Esophagus squamous epithelium (tissue), 5 donors: ENCODE results near the gene GRAMD2B. TPM values are rescaled to one million over a fixed set of nuclear protein-coding genes. Genes with fewer than 3 reads are reported as not detected.

Experiments used
- DNase-seq: peaks from one replicate; lab custom pipeline; 2025; lab: John Stamatoyannopoulos, UW
- H3K27ac ChIP-seq, 4 donors: fragments of 200-600 bp; sonication (generic); one replicate each; pipeline ENCODE4 v1.5.1; 2016 to 2019; ENCODE audit warnings: mild to moderate bottlenecking in 1 of 4
- H3K27me3 ChIP-seq, 4 donors: fragments of 200-600 bp; sonication (generic); 1 replicate in 3 of 4; 2 replicates in 1 of 4; pipeline versions ENCODE4 v1.5.1 to v1.6.0; 2017 to 2021; ENCODE audit warnings: antibody characterized with exemption in 1 of 4
- H3K36me3 ChIP-seq, 3 donors: fragments of 200-600 bp; sonication (generic); one replicate each; pipeline ENCODE4 v1.5.1; 2016 to 2019
- H3K4me1 ChIP-seq, 3 donors: fragments of 200-600 bp; sonication (generic); one replicate each; pipeline ENCODE4 v1.5.1; 2017 to 2019
- H3K4me3 ChIP-seq, 4 donors: fragments of 200-600 bp; sonication (generic); 1 replicate in 3 of 4; 2 replicates in 1 of 4; pipeline ENCODE4 v1.5.1; 2016 to 2019; ENCODE audit warnings: mild to moderate bottlenecking in 2 of 4, moderate library complexity in 1 of 4
- H3K9me3 ChIP-seq, 3 donors: fragments of 200-600 bp; sonication (generic); one replicate each; pipeline ENCODE4 v1.5.1; 2016 to 2019
- POLR2A ChIP-seq, 4 donors: fragments of 450-650 bp; IDR thresholded peaks; one replicate each; pipeline ENCODE4 v1.6.1; 2017; ENCODE audit warnings: antibody characterized with exemption in 4 of 4, mild to moderate bottlenecking in 4 of 4, moderate library complexity in 3 of 4
- WGBS, 2 donors: methylation state at CpG; one replicate each; pipeline ENCODE4 v1.1.5; 2018; 5-methylcytosine and 5-hydroxymethylcytosine counted together
- intact Hi-C: fragments of 100-400 bp; cut with DNase I; formaldehyde crosslinking; loops from one replicate; pipeline ENCODE4 v1.15.0; 2022
- total RNA-seq, 4 donors: library from RNA; depleted of rRNA; stranded (reverse); fragments of >200 nt; gene quantifications; one replicate each; pipeline ENCODE4 v1.1.0, GENCODE V29; 2016
- TF ChIP-seq, protein P1 (sequence below), 6 experiments: fragments of 450-650 bp in 4 of 6; fragments of 200-600 bp in 2 of 6; sonication (generic) in 2 of 6; IDR thresholded peaks; one replicate each; pipeline ENCODE4 v1.5.1; 2016 to 2019; ENCODE audit warnings: antibody characterized with exemption in 6 of 6, mild to moderate bottlenecking in 4 of 6, moderate library complexity in 4 of 6
- donor health status: DM: yes; HTN: yes; CAD: no.

The GRAMD2B gene
- total RNA-seq, 4 donors from 2014 or later = 10.2 to 29.0 (median 15.8) TPM

DNA sequence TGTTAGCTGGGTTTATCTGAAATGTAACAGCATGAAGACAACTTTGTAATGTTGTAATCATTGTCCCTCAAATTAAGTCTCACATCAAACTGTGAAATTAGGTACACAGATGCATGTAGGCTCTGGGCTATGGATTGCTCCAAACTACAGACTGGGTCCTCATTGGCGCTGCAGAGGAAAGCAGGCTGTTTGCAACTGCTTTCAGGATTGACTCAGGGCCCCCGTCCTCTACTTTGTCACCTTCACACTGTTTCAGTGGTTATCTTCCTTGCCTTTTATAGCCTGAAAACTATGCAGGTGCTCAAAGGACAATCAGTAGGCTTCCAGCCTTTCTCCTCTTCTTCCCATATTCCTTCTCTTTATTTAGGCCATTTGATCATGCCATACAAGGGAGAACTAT is 18.0 kb downstream of the GRAMD2B start:
- intact Hi-C loops = no loop called here
- Histone ChIP-seq H3K4me1 (peaks cover 0 to 6% (median 0%) of the 10 kb centered on the region in 3 donors), H3K4me3 (no peak overlapping the region), H3K9me3 (no peaks in the 10 kb centered on the region), H3K36me3 (peaks cover 0 to 37% (median 0%) of the 10 kb centered on the region in 3 donors), H3K27me3 (no peaks in the 10 kb centered on the region), H3K27ac (no peak overlapping the region)
- TF ChIP-seq, protein P1, sequence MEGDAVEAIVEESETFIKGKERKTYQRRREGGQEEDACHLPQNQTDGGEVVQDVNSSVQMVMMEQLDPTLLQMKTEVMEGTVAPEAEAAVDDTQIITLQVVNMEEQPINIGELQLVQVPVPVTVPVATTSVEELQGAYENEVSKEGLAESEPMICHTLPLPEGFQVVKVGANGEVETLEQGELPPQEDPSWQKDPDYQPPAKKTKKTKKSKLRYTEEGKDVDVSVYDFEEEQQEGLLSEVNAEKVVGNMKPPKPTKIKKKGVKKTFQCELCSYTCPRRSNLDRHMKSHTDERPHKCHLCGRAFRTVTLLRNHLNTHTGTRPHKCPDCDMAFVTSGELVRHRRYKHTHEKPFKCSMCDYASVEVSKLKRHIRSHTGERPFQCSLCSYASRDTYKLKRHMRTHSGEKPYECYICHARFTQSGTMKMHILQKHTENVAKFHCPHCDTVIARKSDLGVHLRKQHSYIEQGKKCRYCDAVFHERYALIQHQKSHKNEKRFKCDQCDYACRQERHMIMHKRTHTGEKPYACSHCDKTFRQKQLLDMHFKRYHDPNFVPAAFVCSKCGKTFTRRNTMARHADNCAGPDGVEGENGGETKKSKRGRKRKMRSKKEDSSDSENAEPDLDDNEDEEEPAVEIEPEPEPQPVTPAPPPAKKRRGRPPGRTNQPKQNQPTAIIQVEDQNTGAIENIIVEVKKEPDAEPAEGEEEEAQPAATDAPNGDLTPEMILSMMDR (IDR thresholded peaks at IDR 0.05) = no peak
- TF ChIP-seq POLR2A (IDR thresholded peaks at IDR 0.05) = no peak
- DNase-seq = no peak
- WGBS, 2 donors = 93 to 100% methylated on average over 2 of the region's 2 CpGs

DNA sequence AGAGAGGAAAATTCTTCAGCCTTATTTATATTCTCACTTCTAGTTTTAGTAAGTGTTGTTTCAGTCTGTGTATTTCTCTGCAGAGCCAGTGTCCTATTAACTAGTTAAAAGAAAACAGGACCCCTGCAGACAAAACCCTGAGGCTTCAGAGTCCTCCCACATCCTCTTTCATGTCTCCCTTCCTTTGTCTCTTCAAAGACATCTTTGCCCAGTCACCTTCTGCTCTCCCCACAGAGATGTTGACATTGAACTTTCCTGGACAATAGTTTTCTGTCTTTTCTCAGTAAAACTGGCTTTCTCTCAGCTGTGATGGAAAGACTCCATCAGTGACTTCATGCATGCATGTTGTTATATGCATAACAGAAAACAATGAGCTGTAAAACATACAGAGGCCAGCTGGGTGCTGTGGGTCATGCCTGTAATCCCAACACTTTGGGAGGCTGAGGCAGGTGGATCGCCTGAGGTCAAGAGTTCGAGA is 20.2 kb downstream of the GRAMD2B start:
- Histone ChIP-seq H3K4me3 (no peak overlapping the region), H3K36me3 (peaks cover 0 to 27% (median 0%) of the 10 kb centered on the region in 3 donors), H3K27me3 (no peaks in the 10 kb centered on the region), H3K27ac (no peak overlapping the region), H3K9me3 (no peaks in the 10 kb centered on the region), H3K4me1 (peaks cover 0 to 15% (median 0%) of the 10 kb centered on the region in 3 donors)
- 92 to 100% methylated on average over 1 to 2 of the region's 2 CpGs for WGBS, 2 donors
- TF ChIP-seq, protein P1 (IDR thresholded peaks at IDR 0.05) = no peak
- no peak for TF ChIP-seq POLR2A (IDR thresholded peaks at IDR 0.05)
- DNase-seq = no peak
- intact Hi-C loops = no loop called here

DNA sequence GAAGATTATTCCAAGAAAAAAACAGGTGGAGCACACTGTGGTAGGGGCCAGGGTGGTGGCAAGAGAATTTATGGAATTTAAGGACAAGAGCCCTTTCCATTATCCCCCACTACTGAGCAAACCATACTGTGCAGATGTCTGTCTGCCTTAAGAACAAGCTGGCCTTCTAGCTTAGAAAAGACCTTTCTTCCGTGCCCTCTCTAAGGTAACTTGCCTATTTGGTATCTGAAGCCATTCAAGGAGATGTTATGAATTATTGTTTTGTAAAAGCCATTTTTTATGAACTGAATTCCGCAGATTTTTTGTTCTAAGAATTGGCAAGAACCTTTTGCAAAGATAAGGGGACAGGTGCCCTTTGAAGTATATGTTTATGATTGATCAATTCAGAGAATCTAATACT is 20.9 kb downstream of the GRAMD2B start:
- Histone ChIP-seq H3K27me3 (no peaks in the 10 kb centered on the region), H3K9me3 (no peaks in the 10 kb centered on the region), H3K27ac (no peak overlapping the region), H3K4me1 (peaks cover 0 to 18% (median 0%) of the 10 kb centered on the region in 3 donors), H3K4me3 (no peak overlapping the region), H3K36me3 (peaks cover 0 to 19% (median 0%) of the 10 kb centered on the region in 3 donors)
- intact Hi-C loops = no loop called here
- no peak for TF ChIP-seq POLR2A (IDR thresholded peaks at IDR 0.05)
- TF ChIP-seq, protein P1 (IDR thresholded peaks at IDR 0.05) = no peak
- WGBS, 2 donors = 93 to 96% methylated on average over 2 of the region's 2 CpGs
- no peak for DNase-seq

DNA sequence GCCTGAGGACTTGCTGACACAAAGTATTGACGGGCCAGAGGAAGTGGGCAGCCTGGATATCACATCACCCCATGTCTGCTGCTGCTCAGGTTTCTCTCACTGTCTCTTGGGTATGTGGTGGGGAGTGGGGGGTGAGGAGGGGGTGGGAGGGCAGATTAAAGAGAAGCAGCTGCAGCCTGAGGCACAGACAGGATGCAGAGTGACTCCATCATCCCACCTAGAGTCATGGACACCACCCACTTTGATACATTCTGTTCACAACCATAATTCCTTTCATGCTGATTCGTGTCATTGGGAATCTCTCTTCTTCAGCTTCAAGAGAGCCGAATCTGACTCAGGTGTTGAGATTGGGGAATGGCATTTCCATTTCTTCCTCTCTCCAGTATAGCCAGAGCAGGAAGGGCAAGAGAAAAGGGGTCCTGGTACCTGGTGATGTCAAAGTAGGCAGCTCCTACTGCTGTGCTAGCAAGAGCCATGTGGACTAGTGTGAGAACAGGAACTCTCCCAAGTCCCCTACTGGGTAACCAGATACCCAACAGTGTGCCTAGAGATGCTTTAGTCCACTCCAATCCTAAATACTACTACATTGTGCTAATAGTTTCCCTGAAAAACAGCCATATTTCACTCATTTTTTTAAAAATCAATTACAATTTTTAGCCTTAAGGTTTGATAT is 22.4 kb downstream of the GRAMD2B start:
- 73 to 93% methylated on average over 3 of the region's 3 CpGs for WGBS, 2 donors
- Histone ChIP-seq H3K4me3 (no peak overlapping the region), H3K36me3 (peaks cover 0 to 15% (median 0%) of the 10 kb centered on the region in 3 donors), H3K4me1 (peaks cover 0 to 33% (median 0%) of the 10 kb centered on the region in 3 donors), H3K27ac (peak overlapping the region in 2 of 4 donors; percentile 21 to 64), H3K27me3 (no peaks in the 10 kb centered on the region), H3K9me3 (no peaks in the 10 kb centered on the region)
- DNase-seq = no peak
- TF ChIP-seq, protein P1 (IDR thresholded peaks at IDR 0.05) = no peak
- no peak for TF ChIP-seq POLR2A (IDR thresholded peaks at IDR 0.05)
- intact Hi-C loops = no loop called here

DNA sequence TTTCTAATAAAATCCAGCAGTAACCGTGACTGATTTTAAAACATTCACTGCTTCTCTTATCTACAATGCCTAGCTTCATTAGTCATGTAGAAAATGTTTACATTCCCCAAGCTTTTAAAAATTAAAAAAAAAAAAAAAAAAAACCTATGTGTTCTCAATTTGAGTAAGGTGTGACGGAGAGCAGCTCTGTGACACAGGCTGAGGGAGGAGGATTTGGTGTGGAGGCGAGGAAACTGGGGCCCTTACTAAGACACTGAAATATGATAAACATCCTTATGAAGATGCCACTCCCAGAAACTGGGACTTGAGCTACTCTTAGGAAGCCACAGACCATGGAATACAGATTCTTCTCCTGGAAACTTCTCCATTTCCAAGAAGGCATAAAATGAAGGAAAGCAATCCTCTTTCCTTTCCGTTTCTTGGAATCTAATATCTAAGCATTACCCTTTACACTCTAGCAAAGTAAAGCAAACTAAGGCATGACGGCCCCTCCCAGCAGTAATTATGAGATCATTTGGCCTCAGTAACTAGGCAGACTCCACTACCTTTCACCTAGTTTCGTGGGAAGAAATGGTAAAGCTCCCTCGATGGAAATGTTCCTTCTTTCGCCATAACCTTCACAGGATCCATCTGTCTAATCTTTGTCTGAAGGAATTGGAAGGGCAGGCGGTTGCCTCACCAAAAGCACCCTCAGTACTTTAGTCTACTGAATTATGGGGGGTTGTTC is 23.5 kb downstream of the GRAMD2B start:
- intact Hi-C loops = no loop called here
- Histone ChIP-seq H3K36me3 (peaks cover 0 to 22% (median 0%) of the 10 kb centered on the region in 3 donors), H3K9me3 (no peaks in the 10 kb centered on the region), H3K4me1 (peaks cover 0 to 38% (median 0%) of the 10 kb centered on the region in 3 donors), H3K4me3 (no peak overlapping the region), H3K27me3 (no peaks in the 10 kb centered on the region), H3K27ac (peak overlapping the region in 3 of 4 donors; percentile 45 to 72 (median 64))
- 48 to 64% methylated on average over 7 to 9 of the region's 9 CpGs for whole genome bisulfite sequencing, 2 donors
- no peak for TF ChIP-seq POLR2A (IDR thresholded peaks at IDR 0.05)
- TF ChIP-seq, protein P1 (IDR thresholded peaks at IDR 0.05) = no peak
- DNase-seq = no peak
